Mesenchymal stem cell (in vitro differentiated cells and primary cell): ENCODE results near the gene GIGYF1.

Experiments
- DNase-seq: peaks from one replicate; pipeline ENCODE4 v3.0.0-alpha.2; 2013
- H2AFZ ChIP-seq: one replicate; pipeline ENCODE4 v1.6.1; 2013; ENCODE audit warnings: low read depth, mild to moderate bottlenecking, control low read depth, inconsistent platforms, low read length, moderate library complexity
- H2AK5ac ChIP-seq: 2 replicates; pipeline ENCODE4 v1.6.1; 2013; ENCODE audit warnings: low read length, moderate library complexity, mild to moderate bottlenecking, inconsistent platforms; ENCODE audit not compliant: severe bottlenecking
- H2BK120ac ChIP-seq: one replicate; pipeline ENCODE4 v1.6.1; 2013; ENCODE audit warnings: low read depth, mild to moderate bottlenecking, inconsistent platforms, low read length, moderate library complexity
- H2BK12ac ChIP-seq, 2 experiments: one replicate each; pipeline ENCODE4 v1.6.1; 2013; ENCODE audit warnings: inconsistent platforms in 2 of 2, low read length in 2 of 2, mild to moderate bottlenecking in 2 of 2, moderate library complexity in 2 of 2, control low read depth in 1 of 2
- H2BK15ac ChIP-seq: one replicate; pipeline ENCODE4 v1.6.1; 2013; ENCODE audit warnings: mild to moderate bottlenecking, low read depth, inconsistent platforms; ENCODE audit not compliant: poor library complexity, severe bottlenecking
- H2BK5ac ChIP-seq: 2 replicates; pipeline ENCODE4 v1.6.1; 2013; ENCODE audit warnings: low read depth, mild to moderate bottlenecking, low read length, control low read depth, inconsistent platforms; ENCODE audit not compliant: poor library complexity, severe bottlenecking
- H3K14ac ChIP-seq, 2 experiments: one replicate each; pipeline ENCODE4 v1.6.1; 2013; ENCODE audit warnings: inconsistent platforms in 2 of 2, low read length in 2 of 2, control low read depth in 1 of 2, mild to moderate bottlenecking in 1 of 2, moderate library complexity in 1 of 2
- H3K18ac ChIP-seq, 2 experiments: one replicate each; pipeline ENCODE4 v1.6.1; 2013; ENCODE audit warnings: inconsistent platforms in 2 of 2, low read length in 2 of 2, control low read depth in 1 of 2, low read depth in 1 of 2, mild to moderate bottlenecking in 1 of 2
- H3K23ac ChIP-seq, 2 experiments: one replicate each; pipeline ENCODE4 v1.6.1; 2013; ENCODE audit warnings: inconsistent platforms in 2 of 2, low read length in 2 of 2, mild to moderate bottlenecking in 2 of 2, moderate library complexity in 2 of 2, control low read depth in 1 of 2
- H3K27ac ChIP-seq: 2 replicates; pipeline ENCODE4 v1.5.1; 2013; ENCODE audit warnings: mild to moderate bottlenecking, moderate library complexity, low read length, control low read depth, inconsistent platforms; ENCODE audit not compliant: poor library complexity, severe bottlenecking
- H3K27me3 ChIP-seq, 2 experiments: 2 replicates each; pipeline versions ENCODE4 v1.6.1 to v1.7.0; 2013; ENCODE audit warnings: low read length in 2 of 2, mild to moderate bottlenecking in 2 of 2, moderate library complexity in 2 of 2, control low read depth in 1 of 2, inconsistent platforms in 1 of 2; ENCODE audit not compliant: control insufficient read depth in 1 of 2, insufficient read depth in 1 of 2
- H3K36me3 ChIP-seq, 2 experiments: 2 replicates each; pipeline versions ENCODE4 v1.6.1 to v1.7.0; 2013; ENCODE audit warnings: low read length in 2 of 2, control low read depth in 1 of 2, inconsistent platforms in 1 of 2, low read depth in 1 of 2, mild to moderate bottlenecking in 1 of 2; ENCODE audit not compliant: insufficient read depth in 2 of 2, control insufficient read depth in 1 of 2
- H3K4ac ChIP-seq, 2 experiments: one replicate each; pipeline ENCODE4 v1.6.1; 2013; ENCODE audit warnings: inconsistent platforms in 2 of 2, low read length in 2 of 2, mild to moderate bottlenecking in 2 of 2, moderate library complexity in 2 of 2, control low read depth in 1 of 2, low read depth in 1 of 2
- H3K4me1 ChIP-seq: 2 replicates; pipeline ENCODE4 v1.6.1; 2013; ENCODE audit warnings: low read depth, low read length, control low read depth; ENCODE audit not compliant: control insufficient read depth, insufficient read depth
- H3K4me2 ChIP-seq: 2 replicates; pipeline ENCODE4 v1.6.1; 2013; ENCODE audit warnings: low read length, mild to moderate bottlenecking, inconsistent platforms; ENCODE audit not compliant: poor library complexity, severe bottlenecking
- H3K4me3 ChIP-seq, 2 experiments: 2 replicates each; pipeline versions ENCODE4 v1.5.1 to v1.7.0; 2013; ENCODE audit warnings: low read length in 2 of 2, mild to moderate bottlenecking in 2 of 2, control low read depth in 1 of 2, low read depth in 1 of 2; ENCODE audit not compliant: insufficient read depth in 1 of 2
- H3K79me1 ChIP-seq: replicated peaks from 2 replicates; pipeline ENCODE4 v1.6.1; 2013; ENCODE audit warnings: mild to moderate bottlenecking, control low read depth, low read length, inconsistent platforms; ENCODE audit not compliant: poor library complexity, severe bottlenecking
- H3K9ac ChIP-seq: 2 replicates; pipeline ENCODE4 v1.7.0; 2013; ENCODE audit warnings: mild to moderate bottlenecking, low read length, moderate library complexity
- H3K9me3 ChIP-seq: 2 replicates; pipeline ENCODE4 v1.7.0; 2013; ENCODE audit warnings: mild to moderate bottlenecking, low read length; ENCODE audit not compliant: control insufficient read depth
- H4K8ac ChIP-seq: one replicate; pipeline ENCODE4 v1.6.1; 2013; ENCODE audit warnings: inconsistent platforms, mild to moderate bottlenecking, low read length, moderate library complexity
- H4K91ac ChIP-seq: one replicate; pipeline ENCODE4 v1.6.1; 2013; ENCODE audit warnings: mild to moderate bottlenecking, low read length, inconsistent platforms
- WGBS: methylation state at CpG from one replicate; pipeline ENCODE4 v1.1.7; 2013; ENCODE audit warnings: mixed read lengths; 5-methylcytosine and 5-hydroxymethylcytosine counted together

Gene GIGYF1

GRCh38 chr7:100681491-100682227, 12.4 kb downstream of the GIGYF1 start:
- no peak overlapping the region for H2AK5ac ChIP-seq
- H3K4me3 ChIP-seq = no peak overlapping the region
- no peaks in the 10 kb centered on the region for H3K27me3 ChIP-seq
- WGBS = 92% methylated on average over 28 of the region's 29 CpGs
- no peak overlapping the region for H3K18ac ChIP-seq
- H3K9ac ChIP-seq = no peak overlapping the region
- H2AFZ ChIP-seq = no peak overlapping the region
- no peaks in the 10 kb centered on the region for H3K9me3 ChIP-seq
- H2BK15ac ChIP-seq = no peak overlapping the region
- no peak overlapping the region for H3K4ac ChIP-seq
- H2BK120ac ChIP-seq = no peak overlapping the region
- peaks cover 93 to 98% of the 10 kb centered on the region in 2 experiments for H3K36me3 ChIP-seq
- DNase-seq = no peak
- no peak overlapping the region for H3K27ac ChIP-seq
- H3K14ac ChIP-seq = no peak overlapping the region
- no peak overlapping the region for H3K23ac ChIP-seq
- H4K8ac ChIP-seq = no peak overlapping the region
- peaks cover 29% of the 10 kb centered on the region for H3K79me1 ChIP-seq
- no peak overlapping the region for H2BK5ac ChIP-seq
- H2BK12ac ChIP-seq = no peak overlapping the region
- H3K4me2 ChIP-seq = no peak overlapping the region
- no peak overlapping the region for H4K91ac ChIP-seq
- H3K4me1 ChIP-seq = peaks cover 19% of the 10 kb centered on the region

GRCh38 chr7:100680576-100681271, 13.3 kb downstream of the GIGYF1 start:
- Histone ChIP-seq H3K23ac (no peak overlapping the region), H3K9ac (no peak overlapping the region), H3K4me3 (no peak overlapping the region), H3K36me3 (peaks cover 87 to 93% of the 10 kb centered on the region in 2 experiments), H4K8ac (peak overlapping the region; percentile 73), H4K91ac (no peak overlapping the region), H2BK12ac (no peak overlapping the region), H3K18ac (no peak overlapping the region), H3K4me2 (no peak overlapping the region), H2AK5ac (no peak overlapping the region), H3K27me3 (no peaks in the 10 kb centered on the region), H2AFZ (no peak overlapping the region), H2BK15ac (no peak overlapping the region), H3K4ac (no peak overlapping the region), H3K14ac (no peak overlapping the region), H2BK120ac (no peak overlapping the region), H3K27ac (no peak overlapping the region), H3K9me3 (no peaks in the 10 kb centered on the region), H3K4me1 (peaks cover 25% of the 10 kb centered on the region), H2BK5ac (no peak overlapping the region), H3K79me1 (peaks cover 23% of the 10 kb centered on the region)
- 95% methylated on average over 18 of the region's 18 CpGs for WGBS
- DNase-seq = no peak

GRCh38 chr7:100679927-100680575, 14.0 kb downstream of the GIGYF1 start:
- H2BK15ac ChIP-seq = no peak overlapping the region
- no peak overlapping the region for H3K18ac ChIP-seq
- no peak overlapping the region for H3K14ac ChIP-seq

More at GRCh38 chr7:100679927-100680575, 14.0 kb downstream of the GIGYF1 start:
- 92% methylated on average over 12 of the region's 13 CpGs for WGBS
- Histone ChIP-seq H2BK5ac (no peak overlapping the region), H4K91ac (no peak overlapping the region), H3K23ac (no peak overlapping the region), H3K4me2 (no peak overlapping the region), H3K4me1 (peaks cover 27% of the 10 kb centered on the region), H2AK5ac (no peak overlapping the region), H3K4ac (no peak overlapping the region), H3K9me3 (no peaks in the 10 kb centered on the region), H3K4me3 (no peak overlapping the region), H3K27me3 (no peaks in the 10 kb centered on the region), H3K36me3 (peaks cover 80 to 87% of the 10 kb centered on the region in 2 experiments), H3K9ac (no peak overlapping the region), H4K8ac (peak overlapping the region; percentile 73), H2AFZ (no peak overlapping the region), H2BK12ac (no peak overlapping the region), H3K27ac (no peak overlapping the region), H3K79me1 (peaks cover 23% of the 10 kb centered on the region), H2BK120ac (no peak overlapping the region)
- DNase-seq = no peak
